ENCODE data around the gene HOXA5. TPM values are rescaled to one million over a fixed set of nuclear protein-coding genes. Genes with fewer than 3 reads are reported as not detected.

The HOXA5 gene
- total and polyA plus RNA-seq, 2 of the 8 experiments (the other 6 are each of a cell fraction or from before 2014, with no cell fraction given) = not detected

DNA sequence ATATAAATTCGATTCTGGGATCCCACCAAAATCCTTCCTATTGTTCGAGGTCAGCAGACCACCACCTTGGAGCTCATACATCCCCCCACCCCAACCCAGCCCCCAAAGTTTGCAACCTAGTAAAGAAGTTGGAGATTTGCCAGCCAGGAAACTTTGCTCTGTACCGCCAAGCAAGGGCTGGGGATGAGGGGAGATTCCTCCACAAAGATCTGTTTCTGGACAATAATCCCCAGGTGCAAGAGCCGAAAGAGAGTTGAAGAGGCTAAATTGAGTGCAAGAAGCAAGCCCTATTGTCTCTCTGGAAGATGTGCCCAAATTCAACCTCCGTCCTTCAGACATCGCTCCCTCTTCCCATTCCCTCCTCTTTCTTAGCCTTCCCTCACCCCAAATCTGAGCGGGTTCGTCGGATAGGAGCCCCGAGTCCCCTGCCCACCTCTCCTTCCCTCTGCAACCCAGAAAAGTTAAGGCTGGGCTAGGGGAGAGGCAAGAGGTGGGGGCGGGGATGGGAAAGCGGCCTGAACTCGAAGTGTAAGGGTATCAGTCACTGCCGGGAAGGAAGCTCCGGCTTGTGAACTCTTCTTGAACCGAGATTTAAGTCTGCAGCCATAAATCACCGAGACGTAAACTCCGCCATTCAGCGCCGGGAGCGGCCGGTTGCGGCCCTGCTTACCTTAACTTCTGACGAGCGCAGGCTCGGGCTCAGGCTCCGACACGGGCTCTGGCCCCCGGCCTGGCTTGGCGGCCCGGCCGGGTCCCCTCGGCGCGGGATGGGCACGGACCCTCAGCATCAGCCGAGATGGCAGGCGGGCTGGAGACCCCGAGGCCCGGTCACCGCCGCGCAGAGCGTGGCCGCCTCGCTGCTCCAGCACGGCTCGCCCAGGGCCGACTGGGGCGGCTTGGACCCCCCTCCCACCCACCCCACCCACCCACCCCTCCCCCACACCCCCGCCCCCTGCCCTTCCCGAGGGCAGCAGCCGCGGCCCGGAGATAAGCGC is 30.2 kb downstream of the HOXA5 start (continued):
- no peak for TF ChIP-seq BCL11A (IDR thresholded peaks at IDR 0.05; ENCODE audit: low read depth in 2 of 2, low read length in 2 of 2)
- TF ChIP-seq, protein P1, sequence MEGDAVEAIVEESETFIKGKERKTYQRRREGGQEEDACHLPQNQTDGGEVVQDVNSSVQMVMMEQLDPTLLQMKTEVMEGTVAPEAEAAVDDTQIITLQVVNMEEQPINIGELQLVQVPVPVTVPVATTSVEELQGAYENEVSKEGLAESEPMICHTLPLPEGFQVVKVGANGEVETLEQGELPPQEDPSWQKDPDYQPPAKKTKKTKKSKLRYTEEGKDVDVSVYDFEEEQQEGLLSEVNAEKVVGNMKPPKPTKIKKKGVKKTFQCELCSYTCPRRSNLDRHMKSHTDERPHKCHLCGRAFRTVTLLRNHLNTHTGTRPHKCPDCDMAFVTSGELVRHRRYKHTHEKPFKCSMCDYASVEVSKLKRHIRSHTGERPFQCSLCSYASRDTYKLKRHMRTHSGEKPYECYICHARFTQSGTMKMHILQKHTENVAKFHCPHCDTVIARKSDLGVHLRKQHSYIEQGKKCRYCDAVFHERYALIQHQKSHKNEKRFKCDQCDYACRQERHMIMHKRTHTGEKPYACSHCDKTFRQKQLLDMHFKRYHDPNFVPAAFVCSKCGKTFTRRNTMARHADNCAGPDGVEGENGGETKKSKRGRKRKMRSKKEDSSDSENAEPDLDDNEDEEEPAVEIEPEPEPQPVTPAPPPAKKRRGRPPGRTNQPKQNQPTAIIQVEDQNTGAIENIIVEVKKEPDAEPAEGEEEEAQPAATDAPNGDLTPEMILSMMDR (IDR thresholded peaks at IDR 0.05; ENCODE audit: control extremely low read depth in 1 of 3, insufficient read depth in 1 of 3, low read depth in 1 of 3, low read length in 3 of 3) = no peak
- no peak for TF ChIP-seq HDAC2 (IDR thresholded peaks at IDR 0.05; ENCODE audit: borderline replicate concordance in 1 of 2, low read depth in 2 of 2, low read length in 2 of 2)
- no peak for TF ChIP-seq GTF2F1 (IDR thresholded peaks at IDR 0.05; ENCODE audit: borderline replicate concordance, low read depth, low read length)
- TF ChIP-seq FOSL1 (IDR thresholded peaks at IDR 0.05; ENCODE audit: insufficient read depth, low read depth, low read length) = no peak
- TF ChIP-seq RFX5 (IDR thresholded peaks at IDR 0.05; ENCODE audit: borderline replicate concordance, low read depth, low read length) = no peak
- TF ChIP-seq PHF8 (conservative IDR thresholded peaks at IDR 0.05; ENCODE audit: low read depth, low read length) = no peak
- no peak for TF ChIP-seq NANOG (IDR thresholded peaks at IDR 0.05; ENCODE audit: insufficient read depth, low read depth, low read length, poor library complexity, severe bottlenecking)
- TF ChIP-seq KDM1A (IDR thresholded peaks at IDR 0.05; ENCODE audit: borderline replicate concordance, low read length) = 0 out of 2 replicates have a peak, but pooled peaks have one; percentile 16
- no peak for TF ChIP-seq ZNF274 (IDR thresholded peaks at IDR 0.05; ENCODE audit: borderline replicate concordance, extremely low read depth, low read length)
- no peak for TF ChIP-seq TBP (IDR thresholded peaks at IDR 0.05; ENCODE audit: low read depth, low read length)
- TF ChIP-seq EZH2 (IDR thresholded peaks at IDR 0.05; ENCODE audit: low read depth, low read length, severe bottlenecking) = peak; percentile 93
- TF ChIP-seq SP1 (IDR thresholded peaks at IDR 0.05; ENCODE audit: low read depth, low read length) = peak; percentile 19; the same call in 1 of the 2 replicates
- no peak for TF ChIP-seq SIN3A (conservative IDR thresholded peaks at IDR 0.05 in 1 of 2, IDR thresholded peaks at IDR 0.05 in 1 of 2; ENCODE audit: low read depth in 1 of 2, low read length in 2 of 2)
- no peak for TF ChIP-seq JUND (IDR thresholded peaks at IDR 0.05; ENCODE audit: low read length)
- TF ChIP-seq CBX8 (IDR thresholded peaks at IDR 0.05; ENCODE audit: borderline replicate concordance, low read depth, low read length) = no peak
- no peak for TF ChIP-seq TCF12 (IDR thresholded peaks at IDR 0.05; ENCODE audit: low read depth, low read length)
- TF ChIP-seq HDAC6 (IDR thresholded peaks at IDR 0.05; ENCODE audit: low read depth, low read length) = no peak
- no peak for TF ChIP-seq CHD1 (IDR thresholded peaks at IDR 0.05; ENCODE audit: low read depth, low read length)
